ENCODE measurements around the gene TRAK1. TPM values are rescaled to one million over a fixed set of nuclear protein-coding genes. Genes with fewer than 3 reads are reported as not detected.

Gene TRAK1
- total RNA-seq, 1 donor from 2014 or later, result 41.0 TPM

DNA sequence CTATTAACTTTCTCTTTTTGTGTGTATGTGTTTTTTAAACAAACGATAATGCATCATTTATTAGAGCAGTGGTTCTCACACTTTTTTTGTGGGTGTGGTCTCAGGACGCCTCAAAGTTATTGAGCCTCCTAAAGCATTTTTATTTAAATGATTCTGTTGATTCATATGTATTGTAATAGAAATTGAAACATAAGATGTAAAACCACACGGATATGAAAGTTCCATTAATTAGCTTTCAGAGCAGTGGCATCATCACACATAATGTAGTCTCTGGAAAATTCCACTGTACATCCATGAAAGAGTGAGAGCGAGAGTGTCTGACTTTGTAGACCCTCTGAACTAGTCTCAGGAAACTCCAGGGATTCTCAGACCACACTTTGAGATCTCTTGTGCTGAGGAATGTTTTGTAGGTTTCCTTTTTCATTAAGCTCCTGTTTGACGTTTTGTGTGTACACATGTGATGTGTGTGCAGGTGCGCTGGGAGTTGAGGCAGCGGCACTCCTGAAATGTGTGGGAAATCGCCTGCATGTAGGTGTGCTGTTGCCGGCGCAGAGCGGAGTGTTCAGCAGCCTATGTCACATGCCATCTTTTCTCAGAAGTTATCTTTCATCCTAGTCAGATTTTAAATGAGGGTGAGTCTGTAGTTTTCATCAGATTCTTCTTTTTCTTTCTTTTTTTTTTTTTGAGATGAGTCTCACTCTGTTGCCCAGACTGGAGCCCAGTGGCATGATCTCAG, 5.3 kb upstream of the TRAK1 start:
- TF ChIP-seq, protein P1, sequence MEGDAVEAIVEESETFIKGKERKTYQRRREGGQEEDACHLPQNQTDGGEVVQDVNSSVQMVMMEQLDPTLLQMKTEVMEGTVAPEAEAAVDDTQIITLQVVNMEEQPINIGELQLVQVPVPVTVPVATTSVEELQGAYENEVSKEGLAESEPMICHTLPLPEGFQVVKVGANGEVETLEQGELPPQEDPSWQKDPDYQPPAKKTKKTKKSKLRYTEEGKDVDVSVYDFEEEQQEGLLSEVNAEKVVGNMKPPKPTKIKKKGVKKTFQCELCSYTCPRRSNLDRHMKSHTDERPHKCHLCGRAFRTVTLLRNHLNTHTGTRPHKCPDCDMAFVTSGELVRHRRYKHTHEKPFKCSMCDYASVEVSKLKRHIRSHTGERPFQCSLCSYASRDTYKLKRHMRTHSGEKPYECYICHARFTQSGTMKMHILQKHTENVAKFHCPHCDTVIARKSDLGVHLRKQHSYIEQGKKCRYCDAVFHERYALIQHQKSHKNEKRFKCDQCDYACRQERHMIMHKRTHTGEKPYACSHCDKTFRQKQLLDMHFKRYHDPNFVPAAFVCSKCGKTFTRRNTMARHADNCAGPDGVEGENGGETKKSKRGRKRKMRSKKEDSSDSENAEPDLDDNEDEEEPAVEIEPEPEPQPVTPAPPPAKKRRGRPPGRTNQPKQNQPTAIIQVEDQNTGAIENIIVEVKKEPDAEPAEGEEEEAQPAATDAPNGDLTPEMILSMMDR (conservative IDR thresholded peaks at IDR 0.05), result no peak
- no peaks in the 10 kb centered on the region for H3K27me3 Mint-ChIP-seq (ENCODE audit: low read depth)
- H3K4me3 Mint-ChIP-seq, result no peak overlapping the region
- no peak overlapping the region for H3K27ac Mint-ChIP-seq (ENCODE audit: unreplicated experiment)
- H3K9me3 Mint-ChIP-seq, result no peaks in the 10 kb centered on the region
- no peak for DNase-seq (ENCODE audit: low read depth, low spot score)
- H3K4me1 Mint-ChIP-seq, result peaks cover 34% of the 10 kb centered on the region
- H3K36me3 Mint-ChIP-seq (ENCODE audit: low read depth), result peaks cover 13% of the 10 kb centered on the region

DNA sequence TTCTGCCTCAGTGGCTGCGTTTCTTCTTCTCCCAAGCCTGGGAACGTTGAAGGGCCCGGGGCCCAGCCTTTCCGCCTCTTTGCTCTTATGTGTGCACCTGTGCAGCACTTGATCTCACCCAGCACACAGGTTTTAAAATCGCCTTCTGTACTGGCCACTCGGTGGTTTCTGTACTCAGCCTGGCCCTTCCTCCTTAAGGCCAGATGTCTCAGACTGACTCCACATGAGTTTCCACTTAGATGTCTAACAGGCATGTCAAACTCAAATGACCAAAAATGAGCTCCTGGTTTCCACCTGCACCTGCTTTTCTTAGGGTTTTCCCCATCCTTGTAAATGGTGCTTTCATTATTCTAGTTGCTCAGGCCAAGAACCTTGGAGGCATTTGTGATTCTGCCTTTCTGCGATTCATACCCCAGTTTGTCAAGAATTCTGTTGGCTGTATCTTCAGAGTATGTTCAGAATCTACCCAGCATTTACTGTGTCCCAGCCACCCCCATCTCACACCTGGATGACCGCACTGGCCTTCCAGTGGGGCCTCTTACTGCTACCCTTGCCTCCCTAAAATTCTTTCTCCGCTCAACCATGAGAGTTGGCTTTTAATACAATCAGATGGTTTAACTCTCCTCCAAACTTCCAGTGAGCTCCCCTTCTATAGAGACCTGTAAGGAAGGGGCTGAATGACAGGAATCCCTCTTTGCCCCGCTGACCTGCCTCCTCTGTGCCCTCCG, 2.2 kb upstream of the TRAK1 start:
- Mint-ChIP-seq H3K4me3 (no peak overlapping the region), H3K9me3 (no peaks in the 10 kb centered on the region), H3K4me1 (peaks cover 46% of the 10 kb centered on the region), H3K27ac (ENCODE audit: unreplicated experiment) (no peak overlapping the region), H3K27me3 (ENCODE audit: low read depth) (no peaks in the 10 kb centered on the region), H3K36me3 (ENCODE audit: low read depth) (peaks cover 25% of the 10 kb centered on the region)
- DNase-seq (ENCODE audit: low read depth, low spot score), result no peak
- TF ChIP-seq, protein P1 (conservative IDR thresholded peaks at IDR 0.05), result no peak

DNA sequence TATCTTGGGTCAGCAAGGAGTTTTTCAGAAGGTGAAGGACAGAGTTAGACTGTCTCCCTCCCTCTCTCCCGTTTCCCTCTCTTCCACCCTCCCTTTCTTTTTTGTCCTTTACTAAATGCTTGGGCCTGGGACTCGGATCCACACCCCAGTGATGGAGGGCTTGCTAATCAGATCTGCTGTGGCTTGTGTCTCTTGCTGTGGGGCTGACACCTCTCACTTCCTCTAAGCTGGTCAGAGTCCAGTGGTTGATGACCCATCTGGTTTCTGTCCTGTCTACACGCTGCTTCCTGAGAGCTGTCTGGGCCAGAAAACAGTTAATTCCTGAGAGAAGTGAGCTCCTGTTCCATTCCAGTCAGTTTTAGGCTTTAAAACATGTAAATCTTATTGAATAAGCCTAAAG, 849 bp downstream of the TRAK1 start:
- peaks cover 25% of the 10 kb centered on the region for H3K36me3 Mint-ChIP-seq (ENCODE audit: low read depth)
- H3K9me3 Mint-ChIP-seq, result no peaks in the 10 kb centered on the region
- H3K4me3 Mint-ChIP-seq, result no peak overlapping the region
- DNase-seq (ENCODE audit: low read depth, low spot score), result no peak
- TF ChIP-seq, protein P1 (conservative IDR thresholded peaks at IDR 0.05), result no peak
- peak overlapping the region; percentile 83 for H3K27ac Mint-ChIP-seq (ENCODE audit: unreplicated experiment)
- H3K4me1 Mint-ChIP-seq, result peaks cover 40% of the 10 kb centered on the region
- no peaks in the 10 kb centered on the region for H3K27me3 Mint-ChIP-seq (ENCODE audit: low read depth)

DNA sequence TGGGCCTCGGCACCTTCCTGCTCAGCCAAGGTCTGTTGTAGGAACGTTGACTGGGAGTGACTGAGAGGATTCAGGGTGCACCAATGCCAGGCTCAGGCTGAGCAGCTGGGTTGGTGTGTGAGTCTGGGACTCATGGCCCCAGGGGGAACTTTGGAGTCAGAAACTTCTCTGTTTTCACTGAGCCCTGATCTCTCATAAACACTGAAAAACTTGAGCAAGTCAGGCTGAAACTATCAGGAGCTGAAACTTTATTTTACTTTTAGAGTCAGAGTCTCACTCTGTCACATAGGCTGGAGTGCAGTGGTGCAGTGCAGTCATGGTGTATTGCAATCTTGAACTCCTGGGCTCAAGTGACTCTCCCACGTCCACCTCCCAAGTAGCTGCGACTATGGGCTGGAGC, 3.0 kb downstream of the TRAK1 start:
- TF ChIP-seq, protein P1 (conservative IDR thresholded peaks at IDR 0.05), result no peak
- no peak overlapping the region for H3K27ac Mint-ChIP-seq (ENCODE audit: unreplicated experiment)
- H3K4me1 Mint-ChIP-seq, result peaks cover 50% of the 10 kb centered on the region
- H3K27me3 Mint-ChIP-seq (ENCODE audit: low read depth), result no peaks in the 10 kb centered on the region
- H3K9me3 Mint-ChIP-seq, result no peaks in the 10 kb centered on the region
- no peak for DNase-seq (ENCODE audit: low read depth, low spot score)
- H3K4me3 Mint-ChIP-seq, result no peak overlapping the region
- H3K36me3 Mint-ChIP-seq (ENCODE audit: low read depth), result peaks cover 22% of the 10 kb centered on the region

DNA sequence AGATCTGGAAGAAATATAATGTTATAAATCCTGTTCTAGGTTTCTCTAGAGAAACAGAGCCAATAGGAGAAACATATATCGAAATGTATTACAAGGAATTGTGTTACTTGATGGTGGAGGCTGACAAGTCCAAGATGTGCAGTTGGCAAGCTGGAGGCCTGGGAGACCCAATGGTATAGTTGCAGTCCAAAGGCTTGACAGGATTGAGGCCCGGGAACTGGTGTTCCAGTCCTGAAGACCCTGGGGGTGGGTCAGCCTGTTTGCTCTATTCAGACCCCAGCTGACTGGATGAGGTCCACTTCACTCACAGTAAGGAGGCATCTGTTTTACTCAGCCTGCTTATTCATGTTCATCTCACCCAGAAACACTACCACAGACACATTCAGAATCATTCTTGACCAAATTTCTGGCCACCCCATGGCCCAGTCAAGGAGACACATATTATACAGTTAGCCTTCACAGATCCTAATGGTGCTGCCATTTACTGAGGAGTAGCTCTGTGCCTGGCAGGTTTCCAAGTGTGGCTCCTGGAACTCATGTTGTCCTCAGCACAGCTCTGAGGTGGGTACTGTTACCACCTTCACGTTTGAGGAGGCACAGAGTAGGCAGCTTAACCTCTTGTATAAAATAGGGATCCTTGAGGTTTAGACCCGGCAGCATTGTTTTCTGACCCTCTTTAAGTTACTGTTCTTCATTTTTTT, 3.7 kb downstream of the TRAK1 start:
- TF ChIP-seq, protein P1 (conservative IDR thresholded peaks at IDR 0.05), result no peak
- Mint-ChIP-seq H3K4me1 (peaks cover 55% of the 10 kb centered on the region), H3K27ac (ENCODE audit: unreplicated experiment) (no peak overlapping the region), H3K4me3 (no peak overlapping the region), H3K9me3 (no peaks in the 10 kb centered on the region), H3K27me3 (ENCODE audit: low read depth) (no peaks in the 10 kb centered on the region), H3K36me3 (ENCODE audit: low read depth) (peaks cover 19% of the 10 kb centered on the region)
- no peak for DNase-seq (ENCODE audit: low read depth, low spot score)

Data from neural crest cell (in vitro differentiated cells).